GM06990 (cell line): ENCODE data around the gene BHLHA9.
"Not testable (repeated sequence)": the region's sequence is repeated elsewhere in the genome, so short reads cannot be mapped to it uniquely, and the experiment has no call there.

Experiments
- DNase-seq: peaks from one replicate; pipeline ENCODE4 v3.0.0-alpha.2; 2011; ENCODE audit not compliant: insufficient read length; ENCODE audit errors: extremely low read depth
- H3K27me3 ChIP-seq: replicated peaks from 2 replicates; pipeline ENCODE4 v1.6.0; 2011; ENCODE audit warnings: low read length; ENCODE audit not compliant: control insufficient read depth, insufficient read depth
- H3K36me3 ChIP-seq: 2 replicates; pipeline ENCODE4 v1.5.1; 2011; ENCODE audit warnings: low read length; ENCODE audit not compliant: control insufficient read depth, insufficient read depth
- H3K4me3 ChIP-seq: replicated peaks from 2 replicates; pipeline ENCODE4 v1.5.1; 2011; ENCODE audit warnings: low read depth, mild to moderate bottlenecking, control low read depth, low read length
- TF ChIP-seq, protein P1 (sequence below): IDR thresholded peaks from 2 replicates; pipeline ENCODE4 v1.5.1; 2011; ENCODE audit warnings: low read length, control low read depth, mild to moderate bottlenecking, inconsistent platforms; ENCODE audit not compliant: insufficient read depth, poor library complexity, severe bottlenecking

BHLHA9 gene

DNA sequence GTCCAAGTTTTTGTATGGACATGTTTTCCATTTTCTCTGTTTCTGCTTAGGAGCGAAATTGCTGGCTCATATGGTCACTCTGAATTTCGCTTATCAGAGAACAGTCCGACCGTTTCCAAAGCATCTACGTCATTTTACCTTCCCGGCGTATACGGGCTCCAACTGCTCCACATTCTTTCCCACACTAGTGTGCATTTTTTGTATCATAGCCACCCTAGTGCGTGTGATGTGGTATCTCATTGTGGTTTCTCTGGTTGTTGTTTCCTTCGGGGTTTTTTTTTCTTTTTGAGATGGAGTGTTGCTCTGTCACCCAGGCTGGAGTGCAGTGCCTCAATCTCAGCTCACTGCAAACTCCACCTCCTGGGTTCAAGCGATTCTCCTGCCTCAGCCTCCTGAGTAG lies 31.0 kb upstream of the BHLHA9 start:
- TF ChIP-seq, protein P1, sequence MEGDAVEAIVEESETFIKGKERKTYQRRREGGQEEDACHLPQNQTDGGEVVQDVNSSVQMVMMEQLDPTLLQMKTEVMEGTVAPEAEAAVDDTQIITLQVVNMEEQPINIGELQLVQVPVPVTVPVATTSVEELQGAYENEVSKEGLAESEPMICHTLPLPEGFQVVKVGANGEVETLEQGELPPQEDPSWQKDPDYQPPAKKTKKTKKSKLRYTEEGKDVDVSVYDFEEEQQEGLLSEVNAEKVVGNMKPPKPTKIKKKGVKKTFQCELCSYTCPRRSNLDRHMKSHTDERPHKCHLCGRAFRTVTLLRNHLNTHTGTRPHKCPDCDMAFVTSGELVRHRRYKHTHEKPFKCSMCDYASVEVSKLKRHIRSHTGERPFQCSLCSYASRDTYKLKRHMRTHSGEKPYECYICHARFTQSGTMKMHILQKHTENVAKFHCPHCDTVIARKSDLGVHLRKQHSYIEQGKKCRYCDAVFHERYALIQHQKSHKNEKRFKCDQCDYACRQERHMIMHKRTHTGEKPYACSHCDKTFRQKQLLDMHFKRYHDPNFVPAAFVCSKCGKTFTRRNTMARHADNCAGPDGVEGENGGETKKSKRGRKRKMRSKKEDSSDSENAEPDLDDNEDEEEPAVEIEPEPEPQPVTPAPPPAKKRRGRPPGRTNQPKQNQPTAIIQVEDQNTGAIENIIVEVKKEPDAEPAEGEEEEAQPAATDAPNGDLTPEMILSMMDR, result no peak
- DNase-seq, result no peak
- Histone ChIP-seq H3K36me3 (no peaks in the 10 kb centered on the region), H3K27me3 (no peaks in the 10 kb centered on the region), H3K4me3 (no peak overlapping the region)

DNA sequence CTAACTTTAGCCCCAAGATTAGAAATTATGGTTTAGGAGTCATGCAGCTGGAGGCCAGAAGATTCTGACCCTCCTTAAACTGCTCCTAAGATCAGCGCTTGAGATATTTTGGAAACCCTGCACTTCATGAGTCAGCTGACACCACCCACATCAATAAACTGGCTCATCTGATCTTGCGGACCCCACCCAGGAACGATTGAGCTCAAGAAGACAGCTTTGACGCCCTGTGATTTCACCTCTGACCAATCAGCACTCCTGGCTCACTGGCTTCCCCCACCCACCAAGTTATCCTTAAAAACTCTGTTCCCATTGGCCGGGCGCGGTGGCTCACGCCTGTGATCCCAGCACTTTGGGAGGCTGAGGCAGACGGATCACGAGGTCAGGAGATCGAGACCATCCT lies 29.8 kb upstream of the BHLHA9 start:
- not testable (repeated sequence) for H3K27me3 ChIP-seq, DNase-seq, H3K4me3 ChIP-seq, H3K36me3 ChIP-seq

DNA sequence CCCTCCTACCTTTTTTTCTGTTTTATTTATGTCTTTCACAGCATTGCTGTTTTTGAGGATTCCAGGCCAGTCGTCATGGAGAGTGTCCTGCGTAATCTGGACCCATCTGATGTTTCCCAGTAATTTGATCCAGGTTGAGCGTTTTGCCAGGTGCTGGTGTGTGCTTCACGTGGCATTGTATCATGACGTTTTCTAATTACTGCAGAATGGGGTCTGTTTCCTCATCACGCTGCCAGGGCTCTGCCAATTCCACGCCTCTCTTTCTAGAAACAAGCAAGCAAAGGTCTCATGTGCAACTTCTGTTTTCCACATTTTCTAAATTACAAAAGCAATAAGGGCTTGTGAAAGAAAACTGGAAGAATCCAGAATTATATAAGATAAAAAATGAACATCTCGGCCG lies 28.3 kb upstream of the BHLHA9 start:
- H3K27me3 ChIP-seq, result no peaks in the 10 kb centered on the region
- H3K4me3 ChIP-seq, result no peak overlapping the region
- TF ChIP-seq, protein P1, result no peak
- no peak for DNase-seq
- H3K36me3 ChIP-seq, result no peaks in the 10 kb centered on the region

DNA sequence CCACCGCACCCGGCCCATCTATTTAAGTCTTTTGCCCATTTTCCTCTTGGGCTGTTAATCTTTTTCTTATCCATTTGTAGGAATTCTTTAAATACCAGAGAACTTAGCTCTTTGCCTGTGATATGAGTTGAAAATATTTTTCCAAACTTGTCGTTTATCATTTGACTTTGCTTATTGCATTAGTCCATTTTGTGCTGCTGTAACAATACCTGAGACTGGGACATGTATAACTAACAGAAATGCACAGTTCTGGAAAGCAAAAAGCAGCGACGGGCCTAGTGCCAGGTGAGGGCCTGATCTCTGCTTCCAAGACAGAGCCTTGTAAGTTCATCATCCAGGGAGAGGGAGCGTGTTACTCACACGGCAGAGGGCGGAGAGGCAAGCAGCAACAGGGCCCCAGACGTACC lies 25.6 kb upstream of the BHLHA9 start:
- no peak overlapping the region for H3K4me3 ChIP-seq
- H3K27me3 ChIP-seq, result no peaks in the 10 kb centered on the region
- no peak for DNase-seq
- TF ChIP-seq, protein P1, result no peak
- no peaks in the 10 kb centered on the region for H3K36me3 ChIP-seq

DNA sequence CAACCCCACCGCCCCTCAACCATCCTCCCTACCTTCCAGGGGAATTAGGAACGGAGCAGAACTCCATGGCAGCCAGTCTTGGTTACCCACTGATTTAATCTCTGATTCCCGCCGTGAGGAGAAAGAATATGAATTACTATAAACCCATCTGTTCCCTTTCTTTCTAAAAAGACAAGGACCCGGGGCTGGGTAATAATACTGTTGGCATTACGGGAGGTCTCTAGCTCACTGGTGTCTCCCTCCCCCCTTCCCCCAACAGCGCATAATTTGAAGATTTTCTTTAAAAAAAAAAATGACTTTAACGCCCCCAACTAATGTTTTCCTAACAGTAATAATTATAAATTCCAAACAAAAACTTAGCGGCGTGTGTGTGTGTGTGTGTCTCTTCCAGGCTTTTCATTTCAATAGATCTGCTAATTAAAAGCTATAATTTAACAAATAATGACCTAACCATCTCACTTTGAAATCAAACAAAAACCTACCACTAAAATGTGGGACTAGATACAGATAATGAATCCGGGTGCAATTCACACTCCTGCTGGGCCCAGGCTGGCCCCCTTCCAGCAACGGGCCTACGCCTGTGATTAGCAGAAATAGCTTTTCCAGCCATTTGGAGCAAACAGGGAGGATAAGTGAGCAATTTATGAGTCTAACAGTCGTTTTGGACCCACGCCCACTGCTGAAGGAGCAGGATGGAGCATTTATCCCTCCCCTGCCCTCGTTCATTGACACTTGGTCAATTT lies 18.2 kb upstream of the BHLHA9 start:
- no peaks in the 10 kb centered on the region for H3K36me3 ChIP-seq
- H3K4me3 ChIP-seq, result no peak overlapping the region
- DNase-seq, result no peak
- no peaks in the 10 kb centered on the region for H3K27me3 ChIP-seq
- TF ChIP-seq, protein P1, result no peak

DNA sequence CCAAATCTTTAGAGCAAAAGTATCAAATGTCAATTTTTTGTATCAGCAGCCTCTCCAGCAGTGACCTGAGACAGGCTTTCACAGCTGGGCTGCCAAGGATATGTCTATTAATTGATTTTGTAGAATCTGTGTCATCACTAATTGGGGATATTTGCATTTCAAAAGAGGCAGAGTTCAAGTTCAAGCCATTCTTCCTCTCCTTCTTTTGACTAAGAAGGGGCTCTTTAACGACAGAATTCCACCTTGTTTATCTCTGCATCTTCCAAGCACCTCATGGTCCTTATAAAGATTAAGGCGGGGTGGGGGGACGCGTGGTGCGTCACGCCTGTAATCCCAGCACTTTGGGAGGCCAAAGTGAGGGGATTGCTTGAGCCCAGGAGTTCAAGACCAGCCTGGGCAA lies 15.2 kb upstream of the BHLHA9 start:
- DNase-seq, result no peak
- TF ChIP-seq, protein P1, result no peak
- no peaks in the 10 kb centered on the region; the same call in 1 of the 2 replicates for H3K27me3 ChIP-seq
- H3K4me3 ChIP-seq, result no peak overlapping the region
- H3K36me3 ChIP-seq, result no peaks in the 10 kb centered on the region
